H1 (cell line): Measurements from ENCODE around the gene CDKN2AIP. TPM values are rescaled to one million over a fixed set of nuclear protein-coding genes. Genes with fewer than 3 reads are reported as not detected.

Source experiments
- TEAD4 ChIP-seq: IDR thresholded peaks from 2 replicates; pipeline ENCODE4 v1.6.1; 2012; ENCODE audit warnings: low read depth, low read length, inconsistent platforms, mixed read lengths
- polyA plus RNA-seq, 7 experiments: library from polyadenylated mRNA; depleted of rRNA in 3 of 7; stranded (reverse) in 5 of 7; unstranded in 2 of 7; fragments of >200 nt in 5 of 7; fragments of 200-250 nt in 2 of 7; gene quantifications; 1 replicate in 5 of 7; 2 replicates in 1 of 7; 4 replicates in 1 of 7; pipeline versions ENCODE4 v1.2.1 to v1.2.3, GENCODE V29; 2011 to 2013; ENCODE audit warnings: missing spikeins in 2 of 7, mixed read lengths in 2 of 7
- total RNA-seq: library from RNA; stranded (reverse); fragmentation: NEBNext Ultra II Directional; extraction: Animal tissue kit (Norgen Biotek cat#: 25700); gene quantifications from 2 replicates; pipeline ENCODE4 v1.2.1, GENCODE V29; 2021

The CDKN2AIP gene
- total and polyA plus RNA-seq, 2 of the 8 experiments (the other 6 are each of a cell fraction or from before 2014, with no cell fraction given): 6.0 to 14.0 TPM

- no peak for TF ChIP-seq TEAD4
- TF ChIP-seq, all 59 proteins: peak for 4
Observed at GRCh38 chr4:183445097-183445428, 627 bp downstream of the CDKN2AIP start (continued).
